Measurements from ENCODE around the gene GART.

DNA sequence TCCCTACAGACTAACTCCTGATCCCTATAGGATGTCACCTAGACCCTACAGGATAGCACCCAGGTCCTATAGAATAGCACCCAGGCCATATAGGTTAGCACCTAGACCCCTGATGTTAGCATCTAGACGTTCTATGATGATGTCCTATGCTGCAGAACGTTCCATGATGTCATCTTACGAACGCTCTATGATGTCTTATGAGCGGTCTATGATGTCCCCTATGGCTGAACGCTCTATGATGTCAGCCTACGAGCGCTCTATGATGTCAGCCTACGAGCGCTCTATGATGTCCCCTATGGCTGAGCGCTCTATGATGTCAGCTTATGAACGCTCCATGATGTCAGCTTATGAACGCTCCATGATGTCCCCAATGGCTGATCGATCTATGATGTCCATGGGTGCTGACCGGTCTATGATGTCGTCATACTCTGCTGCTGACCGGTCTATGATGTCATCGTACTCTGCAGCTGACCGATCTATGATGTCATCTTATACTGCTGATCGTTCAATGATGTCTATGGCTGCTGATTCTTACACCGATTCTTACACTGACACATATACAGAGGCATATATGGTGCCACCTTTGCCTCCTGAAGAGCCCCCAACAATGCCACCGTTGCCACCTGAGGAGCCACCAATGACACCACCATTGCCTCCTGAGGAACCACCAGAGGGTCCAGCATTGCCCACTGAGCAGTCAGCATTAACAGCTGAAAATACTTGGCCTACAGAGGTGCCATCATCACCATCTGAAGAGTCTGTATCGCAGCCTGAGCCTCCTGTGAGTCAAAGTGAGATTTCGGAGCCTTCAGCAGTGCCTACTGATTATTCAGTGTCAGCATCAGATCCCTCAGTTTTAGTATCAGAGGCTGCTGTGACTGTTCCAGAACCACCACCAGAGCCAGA lies 10.4 kb upstream of the GART start:
- TF ChIP-seq BACH1 (IDR thresholded peaks at IDR 0.05; ENCODE audit: low read length) (no peak), POLR2A (IDR thresholded peaks at IDR 0.05; ENCODE audit: control extremely low read depth in 1 of 2, low read depth in 2 of 2, low read length in 2 of 2) (peak; percentile 3 to 43), CTCF (IDR thresholded peaks at IDR 0.05; ENCODE audit: control extremely low read depth in 1 of 3, insufficient read depth in 1 of 3, low read depth in 1 of 3, low read length in 3 of 3) (no peak), TAF1 (IDR thresholded peaks at IDR 0.05; ENCODE audit: low read depth, low read length) (no peak), EP300 (IDR thresholded peaks at IDR 0.05; ENCODE audit: borderline replicate concordance in 1 of 2, low read depth in 2 of 2, low read length in 2 of 2) (no peak), POLR2AphosphoS5 (IDR thresholded peaks at IDR 0.05; ENCODE audit: low read depth, low read length) (peak; percentile 88)
